NCI-H2107 (cell line): ENCODE data around the gene SLC30A9.

ENCODE experiments used
- DNase-seq: peaks from one replicate; lab custom pipeline; 2025; lab: John Stamatoyannopoulos, UW

Gene SLC30A9

DNA sequence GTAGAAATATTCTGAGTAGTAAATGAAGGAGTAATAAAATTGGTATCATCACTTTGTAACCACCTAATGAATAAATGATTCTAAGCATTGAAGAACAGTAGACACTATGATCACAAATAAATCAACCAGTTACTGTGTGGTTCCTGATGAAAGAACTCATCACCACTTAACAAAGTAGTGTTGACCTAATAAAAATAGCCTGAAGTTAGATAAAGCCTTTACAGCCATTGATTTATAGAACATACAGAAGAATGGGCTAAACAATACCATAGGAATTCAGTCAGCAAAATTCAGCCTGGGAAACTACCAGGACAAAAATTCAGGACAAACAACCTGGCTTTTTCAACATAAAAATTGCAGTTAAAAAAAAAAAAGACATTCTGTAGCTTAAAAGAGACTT is 9.0 kb downstream of the SLC30A9 start:
- no peak for DNase-seq

DNA sequence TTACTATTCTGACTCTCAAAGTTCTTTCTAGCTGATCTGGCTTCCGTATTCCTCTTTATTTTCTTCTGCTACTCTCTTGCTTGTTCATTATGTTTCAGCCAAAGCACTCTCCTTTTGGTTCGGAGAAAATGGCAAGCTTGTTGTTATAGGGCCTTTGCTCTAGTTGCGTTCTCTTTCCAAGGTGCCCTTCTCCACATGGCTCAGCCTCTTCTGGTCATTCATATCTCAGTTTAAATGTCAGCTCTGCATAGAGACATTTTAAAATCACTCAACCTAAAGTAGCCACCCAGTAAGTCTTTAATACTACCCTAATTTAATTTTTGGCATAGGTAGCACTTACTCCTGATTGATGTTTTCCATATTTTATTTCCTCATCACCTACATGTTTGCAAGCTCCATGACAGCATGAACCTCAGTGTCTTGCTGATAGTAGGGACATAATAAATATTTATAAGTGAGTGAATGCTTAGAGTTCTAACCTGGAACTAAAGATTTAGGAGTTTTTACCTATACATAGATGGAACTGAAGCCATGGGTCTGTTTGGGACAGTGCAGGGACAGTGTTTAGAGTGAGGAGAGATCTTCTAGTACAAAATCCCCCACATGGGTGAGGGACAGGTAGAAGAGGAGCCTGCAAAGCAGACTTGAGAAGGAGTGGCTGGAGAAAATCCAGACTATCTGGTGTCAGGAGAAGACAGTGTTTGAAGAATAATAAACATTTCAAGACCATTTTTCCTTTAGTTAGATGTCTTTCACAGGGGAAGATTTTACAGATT is 17.9 kb downstream of the SLC30A9 start:
- DNase-seq, result no peak

GRCh38 chr4:42015438-42015837 is 25.1 kb downstream of the SLC30A9 start:
- no peak for DNase-seq

- no peak for DNase-seq
Measured at GRCh38 chr4:42018451-42018850, 28.1 kb downstream of the SLC30A9 start.

- DNase-seq, result no peak
Measured at GRCh38 chr4:42048394-42048793, 58.1 kb downstream of the SLC30A9 start.

- DNase-seq, result no peak
Measured at GRCh38 chr4:42050516-42051249, 60.4 kb downstream of the SLC30A9 start.

DNA sequence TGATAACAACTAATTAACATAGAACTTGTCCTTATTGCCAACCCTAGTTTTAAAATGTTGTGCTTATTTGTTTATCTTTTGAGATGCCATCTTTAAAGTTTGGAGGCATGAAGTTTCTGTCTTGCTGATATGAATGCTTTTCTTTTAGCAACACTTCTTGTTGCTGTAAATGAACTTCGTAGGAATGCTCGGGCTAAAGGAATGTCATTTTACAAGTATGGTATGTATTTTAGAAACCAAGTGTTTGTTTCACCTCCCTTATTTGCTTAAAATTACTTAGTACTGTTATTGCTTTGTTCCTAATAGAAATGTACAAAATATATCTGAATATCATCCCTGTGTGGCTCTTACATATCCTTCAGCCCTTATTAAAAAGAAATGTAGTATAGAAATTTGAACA is 76.1 kb downstream of the SLC30A9 start:
- no peak for DNase-seq

DNA sequence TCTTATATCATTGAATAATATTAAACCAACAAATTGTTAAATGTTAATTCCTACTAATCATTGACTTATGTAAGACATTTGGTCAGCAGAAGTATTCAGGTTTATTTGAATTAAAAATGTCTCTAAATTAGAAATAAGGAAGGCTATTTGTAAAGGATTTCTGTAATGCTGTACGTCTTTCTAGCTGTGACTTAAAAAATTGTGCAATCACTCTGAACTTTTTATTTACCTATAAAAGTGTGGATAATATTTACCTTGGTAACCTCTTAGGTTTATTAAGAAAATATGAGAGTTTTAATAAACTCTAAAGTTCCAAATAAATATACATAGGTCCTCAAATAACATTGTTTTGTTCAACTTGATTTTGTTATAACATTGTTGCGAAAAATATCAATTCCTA is 76.9 kb downstream of the SLC30A9 start:
- DNase-seq, result no peak

DNA sequence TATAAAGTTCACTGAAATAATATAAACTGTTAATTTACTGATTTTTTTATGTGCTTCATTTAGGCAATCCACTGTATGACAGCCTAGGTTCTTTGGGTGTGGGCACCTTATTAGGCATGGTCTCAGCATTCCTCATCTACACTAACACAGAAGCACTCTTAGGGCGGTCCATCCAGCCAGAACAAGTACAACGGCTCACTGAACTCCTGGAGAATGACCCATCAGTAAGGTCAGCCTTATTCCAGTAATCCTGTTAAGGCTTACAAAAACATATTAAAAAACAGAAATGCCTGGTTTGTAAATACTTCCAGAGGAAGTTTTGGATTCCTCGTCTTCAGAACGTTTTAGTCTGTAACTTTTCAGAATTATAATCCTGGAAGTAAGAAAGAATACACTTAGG is 80.1 kb downstream of the SLC30A9 start:
- no peak for DNase-seq

DNA sequence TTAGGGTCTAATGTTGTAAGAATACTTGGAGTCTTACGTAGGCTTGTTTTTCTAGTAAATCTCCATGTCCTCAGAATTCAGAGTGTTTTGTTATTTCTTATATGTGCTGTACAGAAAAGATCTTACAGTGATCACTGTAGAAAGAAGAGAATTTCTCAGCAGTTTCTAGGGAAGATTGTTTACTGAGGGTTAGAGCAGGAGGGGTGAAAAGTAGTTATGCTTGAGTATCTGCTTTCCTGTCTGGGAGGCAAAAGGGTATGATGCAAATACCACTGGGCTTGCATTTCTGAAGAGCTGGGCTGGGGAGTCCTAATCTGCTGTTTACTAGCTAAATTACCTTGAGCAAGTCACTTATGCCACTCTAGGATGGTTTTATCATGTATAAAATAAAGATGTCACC is 84.0 kb downstream of the SLC30A9 start:
- DNase-seq, result no peak

DNA sequence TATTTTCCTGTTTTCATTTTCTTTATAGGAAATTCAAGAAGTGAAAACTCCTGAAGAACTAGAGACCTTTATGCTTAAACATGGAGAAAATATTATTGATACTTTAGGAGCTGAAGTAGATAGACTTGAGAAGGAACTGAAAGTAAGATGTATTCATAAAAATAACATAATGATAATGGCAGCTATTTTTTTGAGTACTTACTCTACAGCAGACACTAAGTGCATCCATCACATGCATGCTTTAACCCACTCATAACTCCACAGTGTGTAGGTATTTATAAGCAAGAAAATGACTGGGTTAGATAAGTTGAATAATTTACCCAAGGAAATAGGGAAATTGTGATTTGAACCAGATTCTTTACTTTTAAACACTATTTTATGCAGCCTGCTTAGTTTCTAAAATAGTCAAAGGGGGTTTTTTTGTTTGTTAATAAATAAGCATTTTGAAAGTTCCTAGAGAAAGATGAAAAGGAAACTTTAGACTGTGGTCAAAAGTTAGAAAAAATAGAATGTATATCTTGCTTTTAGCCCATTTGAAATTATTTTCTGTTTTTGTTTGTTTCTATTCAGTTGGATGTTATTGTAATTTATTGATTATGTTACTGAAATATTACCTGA is 88.0 kb downstream of the SLC30A9 start:
- no peak for DNase-seq

DNA sequence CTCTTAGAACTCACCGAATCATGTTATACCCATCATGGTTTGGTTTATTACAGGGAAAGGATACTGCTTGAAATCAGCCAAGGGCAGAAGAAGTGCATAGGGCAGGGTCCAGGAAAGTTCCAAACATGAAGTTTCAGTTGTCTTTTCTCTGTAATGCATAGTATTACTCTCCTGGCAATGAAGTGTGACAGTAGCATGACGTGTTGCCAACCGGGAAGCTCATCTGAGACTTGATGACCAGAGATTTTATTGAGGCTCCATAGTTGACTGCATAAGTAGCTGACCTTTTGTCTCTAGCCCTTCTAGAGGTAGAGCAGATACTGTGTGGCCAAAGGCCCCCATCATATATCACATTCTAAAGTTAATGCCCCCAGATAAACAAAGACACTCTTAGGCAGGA is 90.0 kb downstream of the SLC30A9 start:
- no peak for DNase-seq

DNA sequence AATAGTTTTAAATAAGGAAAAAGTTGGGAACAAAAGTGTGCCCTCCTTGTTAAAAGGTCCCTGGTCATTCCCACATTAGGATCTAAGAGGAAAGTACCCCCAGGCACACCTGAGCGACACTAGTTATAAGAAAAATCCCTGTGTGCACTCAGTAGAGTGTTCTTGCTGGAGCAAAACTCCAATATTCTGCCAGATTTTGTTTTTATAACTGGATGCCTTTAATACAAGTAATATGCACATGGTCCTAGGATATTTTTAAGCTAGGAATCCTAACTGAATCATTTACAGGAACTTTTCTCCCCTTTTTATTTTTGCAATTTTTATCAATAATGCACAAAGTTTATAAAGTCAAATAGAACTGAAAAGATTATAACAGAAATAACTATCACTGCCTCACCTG is 93.5 kb downstream of the SLC30A9 start:
- DNase-seq, result no peak

GRCh38 chr4:42088386-42088785 is 98.1 kb downstream of the SLC30A9 start:
- no peak for DNase-seq

- no peak for DNase-seq
Measured at GRCh38 chr4:42101446-42101975, 111.2 kb downstream of the SLC30A9 start.

DNA sequence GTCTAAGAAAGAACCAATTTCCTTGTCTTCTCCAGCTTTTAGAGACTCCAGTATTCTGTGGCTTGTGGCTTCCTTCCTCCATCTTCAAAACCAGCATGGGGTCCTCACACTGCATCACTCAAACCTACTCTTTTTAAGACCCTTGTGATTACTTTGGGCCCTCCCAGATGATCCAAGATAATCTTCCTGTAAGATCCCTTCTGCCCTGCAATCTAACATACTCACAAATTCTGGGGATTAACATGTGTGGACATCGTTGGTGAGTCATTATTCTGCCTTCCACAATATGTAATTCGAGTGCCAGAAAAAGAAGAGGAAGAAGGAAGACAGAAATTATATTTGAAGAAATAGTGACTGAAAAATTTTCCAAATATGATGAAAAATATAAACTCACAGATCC is 114.2 kb downstream of the SLC30A9 start:
- no peak for DNase-seq

DNA sequence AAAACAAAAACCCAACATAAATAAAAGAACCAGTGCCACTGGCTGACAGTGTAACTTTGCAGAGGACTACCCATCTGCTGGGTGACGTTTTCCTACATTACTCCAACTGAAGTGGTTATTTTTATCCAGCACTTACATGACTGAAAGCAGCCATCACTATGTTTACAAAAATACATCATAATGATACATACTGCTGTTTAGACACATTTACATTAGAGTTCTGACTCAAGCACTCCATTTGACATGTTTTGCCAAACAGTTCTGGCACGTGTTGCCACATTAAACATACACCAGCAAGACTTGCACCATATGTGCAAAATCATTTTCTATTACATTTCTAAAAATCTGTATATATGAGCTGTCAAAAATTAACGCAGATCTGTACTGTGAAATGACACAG is 122.5 kb downstream of the SLC30A9 start:
- no peak for DNase-seq

GRCh38 chr4:42119886-42120285 is 129.6 kb downstream of the SLC30A9 start:
- no peak for DNase-seq

- no peak for DNase-seq
Measured at GRCh38 chr4:42122237-42122636, 131.9 kb downstream of the SLC30A9 start.

GRCh38 chr4:42123071-42123644 is 132.8 kb downstream of the SLC30A9 start:
- no peak for DNase-seq

DNA sequence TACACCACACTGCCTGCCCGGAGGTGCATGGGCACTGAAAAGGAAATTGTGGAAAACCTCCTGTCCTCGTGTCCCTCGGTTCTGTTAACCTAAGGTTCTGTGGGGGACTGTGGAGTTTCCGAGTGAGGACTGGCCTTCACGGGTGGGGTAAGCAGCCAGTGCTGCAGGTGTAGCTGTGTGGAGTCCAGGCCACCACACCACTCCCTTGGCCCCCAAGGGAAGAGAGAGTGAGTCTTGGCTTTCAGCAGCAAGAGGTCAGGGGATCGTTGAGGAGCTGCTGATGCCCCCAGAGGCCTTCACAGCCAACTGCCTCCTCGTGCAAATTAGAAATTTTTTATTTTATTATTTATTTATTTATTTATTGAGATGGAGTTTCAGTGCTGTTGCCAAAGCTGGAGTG is 141.8 kb downstream of the SLC30A9 start:
- DNase-seq, result no peak

DNA sequence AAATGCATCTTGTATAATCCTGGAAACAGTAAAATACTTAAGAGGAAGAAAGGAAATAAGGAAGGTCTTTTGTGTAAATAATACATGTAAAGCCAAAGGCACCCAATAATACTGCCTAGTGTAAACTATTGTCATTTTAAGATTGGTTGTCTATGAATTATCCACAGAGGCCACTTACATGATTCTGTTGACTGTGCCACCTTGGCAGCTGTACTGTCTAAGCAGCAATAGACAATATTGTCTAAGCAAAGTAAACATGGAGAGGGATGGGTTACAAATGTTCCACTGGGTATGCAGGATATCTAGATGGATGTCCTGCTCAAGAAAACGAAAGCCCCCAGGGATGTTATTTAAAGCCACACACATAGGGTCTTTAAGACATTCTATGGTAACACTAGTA is 142.7 kb downstream of the SLC30A9 start:
- no peak for DNase-seq

GRCh38 chr4:42136371-42136770 is 146.0 kb downstream of the SLC30A9 start:
- DNase-seq, result no peak
